ENCODE measurements around the gene KIFC3.
"Not testable (repeated sequence)": the region's sequence is repeated elsewhere in the genome, so short reads cannot be mapped to it uniquely, and the experiment has no call there.

Gene KIFC3

DNA sequence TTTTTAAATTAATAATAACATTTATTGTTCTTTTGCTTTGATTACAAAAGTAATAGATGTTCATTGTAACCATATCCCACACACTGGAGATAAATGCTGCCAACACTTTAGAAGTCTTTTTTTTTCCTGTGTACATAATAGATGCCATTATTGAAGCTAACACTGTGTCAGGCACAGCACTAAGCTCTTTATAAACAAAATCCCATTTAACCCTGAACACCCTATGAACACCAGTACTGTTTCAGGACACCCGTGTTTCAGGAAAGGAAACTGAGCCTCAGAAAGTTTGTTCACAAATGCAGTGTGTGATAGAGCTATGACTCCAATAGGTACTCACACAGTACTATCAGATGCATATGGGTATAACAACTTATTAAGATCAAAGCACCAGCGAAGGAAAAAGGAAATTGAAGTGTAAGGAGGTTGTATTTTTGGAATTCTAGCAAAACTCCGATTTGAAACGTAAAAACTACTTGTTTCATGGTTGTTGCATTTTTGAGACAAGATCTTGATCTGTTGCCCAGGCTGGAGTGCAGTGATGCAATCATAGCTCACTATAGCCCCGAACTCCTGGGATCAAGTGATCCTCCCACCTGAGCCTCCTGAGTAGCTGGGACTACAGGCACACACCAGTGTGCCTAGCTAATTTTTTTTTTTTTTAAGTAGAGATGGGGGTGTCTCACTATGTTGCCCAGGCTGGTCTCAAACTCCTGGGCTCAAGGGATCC, 2.0 kb upstream of the KIFC3 start:
- no peak for DNase-seq

DNA sequence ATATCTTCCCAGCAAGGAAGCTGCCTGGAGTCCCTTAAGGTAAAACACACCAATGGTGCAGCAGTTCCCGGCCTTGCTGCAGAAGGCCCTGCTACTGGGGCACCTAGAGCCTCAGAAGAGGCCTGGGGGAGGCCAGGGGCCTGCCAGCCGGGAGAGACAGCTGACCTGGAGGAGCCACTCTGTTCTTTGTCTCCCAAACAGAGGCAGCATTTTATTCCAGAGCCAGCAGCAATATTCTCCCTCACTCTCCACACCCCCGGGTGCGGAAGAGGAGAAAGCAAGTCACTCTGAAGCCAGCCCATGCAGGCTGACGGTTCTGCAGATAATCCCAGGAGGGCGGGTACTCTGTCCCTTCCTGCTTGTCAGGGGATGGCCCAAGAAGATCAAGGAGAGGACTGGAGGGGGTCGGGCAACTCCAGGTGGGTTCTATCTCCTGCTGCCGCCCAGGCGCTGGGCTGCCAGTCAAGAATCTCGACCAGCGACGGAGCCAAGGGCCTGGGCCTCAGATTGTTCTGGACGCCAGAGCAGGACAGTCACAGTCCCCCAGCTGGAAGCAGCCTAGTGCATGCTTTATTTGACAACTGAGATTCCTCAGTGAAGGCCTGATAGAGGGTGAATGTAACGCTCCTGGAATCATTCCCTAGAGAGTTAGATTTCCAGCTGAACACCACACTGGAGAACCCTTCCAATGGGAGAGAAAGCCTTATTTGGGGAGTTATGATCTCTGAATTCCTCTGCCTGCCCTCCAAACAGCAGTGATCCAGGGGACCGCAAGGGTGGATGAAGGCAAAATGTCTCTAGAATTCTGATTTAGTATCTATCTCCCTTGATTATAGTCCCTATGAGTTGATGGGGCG, 1.1 kb upstream of the KIFC3 start:
- no peak for DNase-seq

DNA sequence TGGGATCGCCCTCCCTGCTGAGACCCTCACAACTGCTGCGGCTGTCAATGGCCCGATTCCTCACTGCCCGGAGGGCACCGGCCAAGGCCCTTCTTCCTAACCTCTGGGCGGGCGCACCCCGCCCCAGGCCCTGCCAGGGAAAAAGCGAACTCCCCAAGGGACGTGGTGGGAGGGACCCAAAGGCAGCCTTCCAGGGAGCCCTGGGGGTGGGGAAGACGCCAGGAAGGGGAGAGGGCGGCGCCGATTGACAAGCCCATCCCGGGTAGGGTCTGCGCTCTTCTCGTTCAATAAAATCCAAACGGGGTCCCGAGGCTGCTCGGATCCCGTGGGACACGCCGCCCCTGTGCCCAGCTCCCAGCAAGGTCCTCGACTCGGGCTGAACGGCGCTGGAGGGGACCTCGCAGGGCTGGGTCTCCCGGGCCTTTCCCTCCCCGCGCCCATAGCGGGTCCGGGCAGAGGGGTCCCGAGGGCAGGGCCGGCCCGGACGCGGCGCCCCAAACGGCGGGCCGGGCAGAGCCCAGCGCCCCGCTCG, 416 bp downstream of the KIFC3 start:
- no peak for DNase-seq

DNA sequence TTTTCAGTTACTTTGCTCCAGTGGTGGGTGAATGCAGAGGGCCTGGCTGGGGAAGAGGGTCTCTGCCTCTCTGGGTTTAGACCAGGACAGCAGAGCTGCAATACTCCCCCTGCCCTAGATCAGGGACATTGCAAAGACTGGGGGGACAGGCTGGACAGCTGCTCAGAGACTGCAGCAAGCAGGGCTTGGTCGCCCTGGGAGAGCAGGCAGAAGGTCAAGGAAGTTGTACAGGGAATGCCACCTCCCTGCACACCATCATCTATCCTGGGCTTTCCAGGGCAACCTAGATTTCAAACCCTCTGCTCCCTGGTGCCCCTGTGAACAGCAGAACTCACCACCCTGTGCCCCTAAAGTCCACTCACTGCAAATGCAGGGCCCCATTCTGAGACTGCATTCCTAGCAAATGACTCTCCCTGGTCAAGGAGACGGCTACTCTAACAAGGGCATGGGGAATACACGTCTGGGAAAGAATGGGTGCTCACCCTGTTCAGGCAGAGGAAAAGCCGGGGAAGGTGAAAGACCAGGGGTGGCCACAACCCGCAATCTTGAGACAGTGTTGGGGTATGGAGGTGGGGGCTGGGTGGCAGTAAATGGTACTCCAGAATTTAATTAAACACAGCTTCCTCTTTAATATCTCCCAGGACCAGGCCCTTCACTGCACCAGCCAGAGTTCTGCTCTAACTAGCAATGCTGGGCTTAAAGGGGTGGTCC, 1.0 kb downstream of the KIFC3 start:
- DNase-seq, result no peak

DNA sequence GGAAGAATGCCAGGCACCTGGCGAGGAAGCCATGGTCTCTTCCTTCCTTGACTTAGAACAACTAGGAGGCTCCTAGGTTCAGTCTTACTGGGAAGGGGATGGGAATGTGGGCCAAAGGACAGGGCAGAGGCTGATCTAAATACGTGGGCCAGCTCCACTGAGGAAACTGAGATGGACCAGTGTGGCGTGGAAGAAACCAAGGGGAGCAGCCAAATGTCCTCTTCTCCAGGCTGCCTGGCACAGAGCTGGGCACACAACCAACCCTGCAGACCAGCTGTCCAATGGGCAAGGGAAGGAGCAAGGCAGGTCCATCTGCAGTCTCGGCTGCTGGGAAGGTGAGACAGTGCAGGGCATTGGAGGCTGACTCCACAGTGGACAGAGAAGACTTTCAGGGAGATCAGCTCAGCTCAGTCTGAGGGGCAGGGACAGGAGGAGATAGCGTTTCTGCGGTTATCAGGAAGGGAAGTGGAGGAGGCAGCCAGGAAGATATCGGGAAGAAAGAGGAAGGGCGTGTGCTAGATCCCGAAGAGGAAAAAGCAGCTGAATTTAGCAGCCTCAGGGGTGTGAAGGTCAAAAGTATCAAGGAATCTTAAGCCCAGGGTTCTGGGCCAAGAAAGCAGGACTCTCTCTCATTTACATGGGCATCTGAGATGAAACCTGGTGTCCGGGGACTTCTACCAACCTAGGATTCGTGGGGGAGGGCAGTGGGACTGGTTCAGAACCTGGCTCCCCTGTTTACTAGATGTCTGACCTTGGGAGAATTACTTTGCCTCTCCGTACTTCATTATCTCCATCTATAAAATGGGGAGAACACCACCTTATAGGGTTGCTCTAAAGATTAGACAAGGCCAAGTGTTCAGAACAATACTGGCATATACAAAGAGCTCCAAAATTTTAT, 1.8 kb downstream of the KIFC3 start:
- DNase-seq, result no peak

DNA sequence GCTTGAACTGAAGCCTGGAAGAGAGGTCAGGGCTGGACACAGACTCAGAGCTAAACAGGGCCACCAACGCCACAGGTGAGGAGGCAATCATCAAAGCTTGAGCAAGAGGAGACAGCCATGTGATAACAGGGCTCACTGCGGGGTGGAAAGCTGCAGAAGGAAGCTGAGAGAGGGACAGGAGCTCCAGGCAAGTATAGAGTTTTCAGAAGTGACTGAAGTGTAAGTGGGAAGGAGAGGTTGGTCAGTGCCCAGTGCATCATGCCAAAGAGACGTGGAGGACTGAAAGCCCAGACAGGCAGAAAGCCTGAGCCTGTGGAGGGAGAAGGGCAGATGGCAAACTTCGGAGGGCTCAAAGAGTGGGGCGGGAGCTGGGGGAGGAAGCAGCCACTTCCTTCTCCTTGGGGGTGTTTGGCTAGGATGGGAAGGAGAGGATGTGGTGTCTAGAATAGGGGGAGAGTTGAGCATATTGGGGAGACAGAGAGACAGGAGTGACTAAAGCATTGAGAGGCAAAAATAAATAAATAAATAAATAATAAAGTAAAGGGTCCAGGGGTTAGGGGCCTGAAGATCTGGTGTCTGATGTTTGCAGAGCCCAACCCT, 2.6 kb downstream of the KIFC3 start:
- no peak for DNase-seq

DNA sequence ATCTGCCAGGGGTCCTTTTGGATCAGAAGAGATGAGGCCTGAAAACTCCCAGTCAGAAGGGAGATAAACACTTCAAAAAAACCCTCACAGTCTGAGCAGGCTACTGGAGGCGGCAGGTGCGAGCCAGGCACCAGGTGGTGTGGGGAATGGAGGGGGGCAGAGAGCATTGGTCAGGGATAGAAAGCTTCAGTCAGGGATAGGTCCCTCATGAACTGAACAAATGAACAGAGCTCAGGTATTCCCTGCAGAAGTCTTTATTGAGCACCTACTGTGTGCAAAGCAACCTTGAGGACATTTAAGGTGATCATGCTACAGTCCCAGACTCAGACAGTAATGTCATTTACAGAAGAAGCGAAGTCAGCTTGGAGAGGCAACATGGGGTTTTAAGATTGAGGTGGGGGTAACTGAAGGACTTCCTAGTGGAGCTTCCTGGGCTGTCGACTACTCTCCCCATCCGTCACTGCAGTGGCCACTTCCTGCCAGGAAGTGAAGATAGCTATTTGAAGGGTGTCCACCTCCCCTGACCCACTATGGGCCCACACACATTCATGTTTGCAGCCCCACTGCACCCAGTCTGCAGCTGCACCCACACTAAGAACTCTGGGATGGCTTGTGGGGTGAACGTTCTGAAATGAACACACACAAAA, 3.2 kb downstream of the KIFC3 start:
- DNase-seq, result no peak

DNA sequence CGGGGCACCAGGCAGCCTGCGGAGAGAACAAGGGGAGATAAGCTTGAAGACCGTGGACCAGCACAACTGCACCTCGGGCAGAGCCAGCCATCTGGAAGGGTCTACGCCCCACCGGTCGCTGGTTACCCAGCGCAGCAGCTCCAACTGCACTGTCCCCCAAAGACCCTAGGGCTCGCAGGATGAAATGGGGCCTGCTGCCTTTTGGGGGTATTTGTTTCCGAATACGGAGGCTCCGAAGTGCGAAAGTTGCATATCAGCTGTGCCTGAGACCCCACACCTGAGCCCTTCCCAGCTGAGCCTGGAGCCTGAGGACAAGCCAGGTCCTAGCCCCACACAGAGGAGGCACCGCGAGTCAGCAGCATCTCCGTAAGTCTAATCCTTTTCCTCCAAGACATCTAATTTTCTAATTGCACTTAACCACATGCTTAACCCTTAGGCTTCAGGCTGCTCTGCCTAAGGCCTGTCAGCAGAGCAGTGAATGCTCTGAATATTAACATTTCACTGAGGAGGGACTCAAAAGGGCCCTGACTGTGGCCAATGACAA, 4.0 kb downstream of the KIFC3 start:
- DNase-seq, result no peak

DNA sequence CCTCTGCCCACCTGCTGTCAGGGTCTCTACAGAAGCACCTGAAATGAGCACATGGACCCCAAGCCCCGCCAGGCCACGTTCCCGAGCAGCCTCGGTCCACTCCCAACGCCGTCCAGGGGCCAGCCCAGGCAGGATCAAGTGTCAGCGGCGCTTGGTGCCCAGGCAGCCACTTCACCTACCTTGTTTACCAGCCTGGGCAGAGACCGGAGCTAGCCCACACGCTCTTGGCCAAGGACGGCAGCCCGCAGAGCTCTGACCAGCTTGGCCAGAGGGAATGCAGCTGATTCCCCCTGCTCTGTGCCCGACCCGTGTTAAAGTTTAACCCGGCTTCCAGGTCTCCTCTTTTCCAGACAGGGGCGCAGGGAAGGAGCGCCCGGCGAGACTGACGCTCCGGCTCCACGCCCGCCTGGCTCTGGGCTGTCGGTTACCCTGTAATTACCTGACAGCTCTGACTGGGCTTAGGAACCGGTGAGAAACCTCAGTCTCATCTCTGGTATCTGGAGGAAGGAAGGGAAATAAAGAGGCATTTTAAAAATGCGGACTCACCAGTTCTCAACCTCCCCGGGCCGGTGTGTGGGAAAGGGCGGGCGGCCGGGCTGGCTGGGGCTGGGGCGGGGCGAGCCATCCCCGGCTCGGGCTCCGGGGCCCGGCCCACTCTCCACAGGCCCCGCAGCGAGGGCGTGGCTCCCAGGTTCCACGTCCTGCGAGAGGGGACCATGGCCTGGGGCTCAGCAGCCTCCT, 4.6 kb downstream of the KIFC3 start:
- DNase-seq, result no peak

DNA sequence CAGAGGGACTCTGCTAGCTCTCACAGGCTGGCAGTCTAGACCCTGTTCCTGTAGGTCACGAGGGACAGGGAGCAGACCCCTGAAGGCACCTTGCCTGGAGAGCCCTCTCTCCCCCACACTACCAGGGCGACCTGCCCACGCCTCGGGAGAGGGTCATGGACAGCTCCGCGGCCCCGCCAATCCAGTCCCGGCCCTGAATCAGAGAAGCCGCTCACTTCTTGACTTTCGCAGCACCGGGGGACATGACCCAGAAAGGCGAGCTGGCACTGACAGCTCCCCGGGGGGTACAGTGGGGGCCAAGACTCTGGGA, 5.1 kb downstream of the KIFC3 start:
- DNase-seq, result no peak

DNA sequence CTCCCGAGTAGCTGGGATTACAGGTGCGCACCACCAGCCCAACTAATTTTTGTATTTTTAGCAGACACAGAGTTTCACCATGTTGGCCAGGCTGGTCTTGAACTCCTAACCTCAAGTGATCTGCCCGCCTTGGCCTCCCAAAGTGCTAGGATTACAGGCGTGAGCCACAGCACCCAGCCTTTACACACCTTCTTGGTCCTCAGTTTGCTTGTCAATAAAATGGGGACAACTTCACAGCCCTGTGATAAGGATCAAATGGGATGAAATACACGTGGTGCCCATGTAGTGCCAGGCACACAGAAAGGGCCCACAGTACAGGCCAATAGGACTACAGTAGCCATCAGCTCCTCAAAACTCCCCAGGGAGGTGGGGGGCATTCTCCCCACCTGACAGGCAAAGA, 6.3 kb downstream of the KIFC3 start:
- not testable (repeated sequence) for DNase-seq

DNA sequence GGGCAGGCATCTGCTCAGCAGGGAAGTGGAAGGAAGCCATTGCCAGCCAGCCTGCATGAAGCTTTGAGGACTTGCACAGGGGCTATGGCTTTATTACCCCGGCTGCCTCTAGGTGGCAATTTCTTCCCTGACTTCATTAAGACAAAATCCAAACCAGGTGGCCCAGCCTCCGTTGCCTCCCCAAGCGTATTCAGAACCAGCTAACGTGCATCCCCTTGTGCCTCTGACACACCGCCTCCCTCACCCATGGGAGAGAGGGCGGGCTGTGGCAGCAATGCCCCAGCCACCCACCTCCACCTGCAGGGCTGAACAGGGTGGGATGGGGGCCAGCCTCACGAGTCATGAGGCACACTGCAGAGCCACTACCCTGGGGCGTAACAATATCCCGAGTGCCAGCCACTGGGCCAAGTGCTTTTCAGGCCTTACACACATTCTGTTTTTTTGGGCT, 6.8 kb downstream of the KIFC3 start:
- no peak for DNase-seq

DNA sequence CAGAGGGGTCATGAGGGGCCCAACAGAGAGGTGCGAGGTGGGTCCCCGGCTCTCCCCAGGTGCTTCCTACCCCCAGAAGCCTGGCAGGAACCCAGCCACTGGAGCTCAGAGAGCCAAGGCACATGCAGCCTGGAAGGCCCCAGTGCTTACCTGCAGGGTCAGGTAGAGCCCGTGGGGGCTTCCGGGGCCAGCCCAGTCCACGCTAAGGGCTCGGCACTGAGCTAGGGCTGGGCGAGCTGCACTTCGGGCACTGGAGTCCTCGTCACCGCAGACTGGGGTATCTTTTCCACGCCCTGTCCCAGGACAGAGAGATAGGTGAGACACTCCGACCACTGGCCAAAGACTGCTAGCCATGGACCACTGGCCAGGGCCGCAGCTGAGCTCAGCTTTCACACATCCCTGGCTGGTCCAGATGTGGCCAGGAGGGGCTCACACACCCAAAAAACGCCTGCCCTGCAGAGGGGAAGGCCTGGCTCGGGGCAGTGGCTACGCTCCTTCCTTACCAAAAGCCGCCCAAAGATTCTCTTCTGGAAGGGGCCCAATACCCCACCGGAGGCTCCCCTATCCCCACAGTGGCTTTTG, 7.4 kb downstream of the KIFC3 start:
- DNase-seq, result no peak

DNA sequence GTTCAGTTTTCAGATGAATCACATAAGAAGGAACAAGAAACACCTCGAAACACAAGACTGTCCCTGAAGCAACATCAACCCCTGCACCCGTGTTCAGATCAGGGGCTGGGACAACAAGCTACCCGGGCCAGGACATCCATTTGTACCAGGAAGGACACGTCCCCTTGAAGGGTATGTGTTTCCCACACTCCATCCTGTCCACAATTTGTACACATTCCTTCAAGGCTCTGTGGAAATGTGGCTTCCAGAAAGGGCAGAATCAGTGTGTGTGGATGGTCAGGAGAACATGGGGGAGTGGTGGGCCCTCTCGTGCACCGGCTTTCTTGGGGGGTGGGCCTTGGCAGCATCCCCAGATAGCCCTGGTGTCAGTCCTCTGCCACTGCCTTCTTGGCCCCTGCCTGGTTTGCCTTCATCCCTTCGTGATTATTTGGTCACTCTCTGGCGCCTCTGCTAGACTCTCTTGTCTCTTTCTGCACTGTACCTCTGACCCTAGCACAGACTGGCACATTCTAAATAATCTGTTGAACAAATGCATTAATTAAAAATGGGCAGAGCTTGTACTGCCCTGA, 10.3 kb downstream of the KIFC3 start:
- no peak for DNase-seq

DNA sequence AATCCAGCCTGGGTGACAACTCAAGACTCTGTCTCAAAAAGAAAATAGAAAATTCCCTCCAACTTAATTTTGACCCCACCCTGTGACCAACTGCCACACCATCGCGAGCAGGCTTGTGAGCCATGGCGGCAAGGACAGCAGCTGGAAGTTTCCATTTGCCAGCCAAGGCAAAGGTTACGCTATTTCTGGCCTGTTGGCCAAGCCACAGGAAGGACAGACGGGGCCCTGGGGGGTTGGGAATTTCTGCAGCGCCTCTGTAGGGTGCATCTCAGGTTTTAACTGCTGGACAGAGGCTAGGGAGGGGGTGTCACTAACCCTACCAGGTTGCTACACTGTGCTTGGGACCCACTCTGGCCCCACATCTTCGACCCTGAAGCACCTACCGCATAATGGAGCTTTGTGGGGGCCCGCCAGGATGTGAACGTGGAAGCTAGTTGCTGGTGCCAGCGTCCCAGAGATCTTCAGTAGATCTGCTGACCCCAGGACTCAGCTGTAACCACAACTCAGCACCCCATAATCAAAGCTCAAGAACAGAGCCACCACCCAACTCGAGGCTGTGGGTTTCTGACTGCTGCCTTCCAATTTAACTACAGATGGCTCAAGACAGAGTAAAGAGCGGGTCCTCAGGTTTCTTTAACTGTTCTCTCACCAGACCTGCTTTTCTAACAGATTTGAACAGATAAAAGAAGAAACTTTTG, 10.9 kb downstream of the KIFC3 start:
- DNase-seq, result no peak

DNA sequence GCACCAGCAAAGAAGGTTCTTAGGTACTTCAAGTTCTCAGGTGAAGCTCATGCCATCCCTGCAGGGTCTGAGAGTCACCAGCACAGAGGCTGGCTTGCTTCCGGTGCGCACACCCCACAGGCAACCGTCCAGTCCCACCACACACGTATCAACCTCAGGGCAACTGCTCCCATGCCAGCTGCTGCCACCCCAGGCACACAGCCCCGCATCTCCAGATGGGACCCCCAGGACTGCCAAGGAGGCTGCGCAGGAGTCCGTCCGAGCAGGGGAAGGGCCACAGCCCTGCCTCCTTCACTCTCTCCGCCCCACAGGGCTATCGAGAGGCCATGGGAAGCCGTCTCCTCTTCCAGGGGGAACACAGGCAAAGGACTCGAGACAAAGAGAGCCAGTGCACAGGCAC, 13.3 kb downstream of the KIFC3 start:
- DNase-seq, result no peak

DNA sequence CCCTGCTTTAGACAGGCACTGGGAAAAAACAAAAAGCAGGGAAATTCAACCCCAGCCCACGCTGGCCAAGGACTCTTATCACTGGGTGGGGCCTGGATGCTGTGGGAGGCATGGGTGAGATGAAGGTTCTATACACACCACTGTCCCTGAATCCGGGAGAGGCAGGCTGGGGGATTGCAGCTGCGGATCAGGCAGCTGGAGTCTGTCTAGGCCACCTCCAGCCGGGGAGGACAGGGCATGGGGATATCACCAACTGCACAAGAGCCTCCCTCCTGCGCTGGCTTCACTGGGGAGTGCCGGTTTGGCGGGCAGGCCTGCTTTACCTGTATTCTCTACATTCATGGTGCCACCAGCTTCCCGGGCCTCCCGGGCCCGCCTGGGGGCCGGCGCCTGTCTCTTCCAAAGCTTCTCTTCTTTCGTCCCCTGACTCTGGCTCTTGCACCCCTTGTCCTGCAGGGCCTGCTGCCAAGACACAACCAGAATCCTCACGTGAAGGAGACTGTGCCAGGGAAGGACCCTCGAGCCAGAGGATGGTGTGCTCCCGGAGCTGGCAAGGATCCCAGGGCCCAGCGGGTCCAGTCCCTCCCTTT, 13.9 kb downstream of the KIFC3 start:
- no peak for DNase-seq

DNA sequence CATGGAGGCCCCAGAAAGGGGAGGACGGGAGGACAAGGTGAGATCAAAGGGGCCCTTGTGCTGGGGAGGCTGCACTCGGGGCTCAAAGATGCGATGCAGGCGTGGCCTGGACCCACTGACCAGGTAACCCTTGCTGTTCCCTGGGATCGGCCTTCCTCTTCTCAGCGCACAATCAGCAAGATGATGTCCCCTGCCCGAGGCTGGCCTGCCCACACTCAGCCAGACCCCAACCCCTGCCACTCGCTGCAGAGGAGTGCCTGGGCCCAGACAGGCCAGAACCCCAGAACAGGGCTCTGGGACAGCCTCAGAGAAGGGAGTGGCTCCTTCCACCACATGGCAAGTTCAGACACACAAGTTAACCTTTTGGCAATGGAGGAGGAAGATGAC, 14.8 kb downstream of the KIFC3 start:
- no peak for DNase-seq
